RWPE1 (cell line): Measurements from ENCODE around the gene DNAJB1.

ENCODE experiments used
- CTCF ChIA-PET: fragments of 350-600 bp; sonication (Branson Sonifier 250); formaldehyde crosslinking; extraction: SDS; loops from one replicate; lab custom pipeline; 2021; lab: Yijun Ruan, JAX
- POLR2A ChIA-PET: fragments of 400-600 bp; formaldehyde crosslinking; extraction: SDS; loops from one replicate; lab custom pipeline; 2020; ENCODE audit warnings: antibody characterized with exemption; ENCODE audit not compliant: low non-redundant PET; lab: Yijun Ruan, JAX
- DNase-seq: peaks from one replicate; pipeline ENCODE4 v3.0.0; 2012; ENCODE audit warnings: low spot score
- H3K27ac ChIP-seq: fragments of 450-650 bp; 2 replicates; pipeline ENCODE4 v1.5.1; 2017
- CTCF ChIP-seq: fragments of 450-650 bp; conservative IDR thresholded peaks from 2 replicates; pipeline ENCODE4 v1.5.1; 2017; ENCODE audit warnings: low read depth, mild to moderate bottlenecking

DNAJB1 gene

GRCh38 chr19:14525729-14526128 is 7.5 kb upstream of the DNAJB1 start:
- peak; percentile 88 for DNase-seq
- no peak for TF ChIP-seq CTCF
- POLR2A ChIA-PET = interaction anchor here (0.6 to 1.2 kb wide), 2 partner anchors 8 to 675 kb away, joined by 3 to 8 read pairs; partner anchors contain the start of gene DNAJB1
- CTCF ChIA-PET = interaction anchor here (0.6 to 0.7 kb wide), 2 partner anchors 10 to 37 kb away, joined by 3 to 7 read pairs; no protein-coding TSS in a partner anchor
- peak overlapping the region; percentile 99 for H3K27ac ChIP-seq

- no peak for TF ChIP-seq CTCF
Measured at GRCh38 chr19:14520543-14520942, 2.3 kb upstream of the DNAJB1 start.

GRCh38 chr19:14519860-14520407 is 1.7 kb upstream of the DNAJB1 start:
- CTCF ChIA-PET = interaction anchor here (0.8 kb wide), 1 partner anchor 35 kb away, joined by 3 read pairs; no protein-coding TSS in a partner anchor
- POLR2A ChIA-PET = interaction anchor here (0.5 to 0.6 kb wide), 2 partner anchors 10 to 24 kb away, joined by 3 to 6 read pairs; no protein-coding TSS in a partner anchor
- peak overlapping the region; percentile 100 for H3K27ac ChIP-seq
- no peak for DNase-seq
- TF ChIP-seq CTCF = no peak

More at GRCh38 chr19:14520543-14520942, 2.3 kb upstream of the DNAJB1 start:
- peak overlapping the region; percentile 100 for H3K27ac ChIP-seq
- ChIA-PET POLR2A (interaction anchor here (0.5 kb wide), 1 partner anchor 11 kb away, joined by 6 read pairs; no protein-coding TSS in a partner anchor), CTCF (no interaction called here)
- no peak for DNase-seq

GRCh38 chr19:14519245-14519859 is 1.2 kb upstream of the DNAJB1 start:
- ChIA-PET POLR2A (interaction anchor here (0.6 kb wide), 1 partner anchor 23 kb away, joined by 3 read pairs; no protein-coding TSS in a partner anchor), CTCF (interaction anchor here (0.8 kb wide), 1 partner anchor 35 kb away, joined by 3 read pairs; no protein-coding TSS in a partner anchor)
- peak overlapping the region; percentile 100 for H3K27ac ChIP-seq
- no peak for DNase-seq
- no peak for TF ChIP-seq CTCF

GRCh38 chr19:14517446-14517839 is 754 bp downstream of the DNAJB1 start:
- no peak for TF ChIP-seq CTCF
- no peak for DNase-seq
- CTCF ChIA-PET = interaction anchor here (0.9 to 1.9 kb wide), 4 partner anchors 13 to 39 kb away, joined by 3 to 7 read pairs (median 4); no protein-coding TSS in a partner anchor
- H3K27ac ChIP-seq = peak overlapping the region; percentile 100
- POLR2A ChIA-PET = interaction anchor here (0.6 to 2.3 kb wide), 11 partner anchors 8 to 56 kb away, joined by 3 to 13 read pairs (median 4); partner anchors contain the start of gene GIPC1

- DNase-seq = no peak
- ChIA-PET POLR2A (interaction anchor here (0.6 to 2.3 kb wide), 10 partner anchors 9 to 56 kb away, joined by 3 to 13 read pairs (median 4); no protein-coding TSS in a partner anchor), CTCF (interaction anchor here (0.5 to 1.9 kb wide), 5 partner anchors 9 to 40 kb away, joined by 3 to 7 read pairs (median 4); no protein-coding TSS in a partner anchor)
- H3K27ac ChIP-seq = peak overlapping the region; percentile 100
- TF ChIP-seq CTCF = no peak
Measured at GRCh38 chr19:14516746-14517438, 1.3 kb downstream of the DNAJB1 start.
